ENCODE results near the gene SEC24C.
A peak's percentile ranks its signal among the peaks of the same experiment; 100 is the strongest.

The SEC24C gene

DNA sequence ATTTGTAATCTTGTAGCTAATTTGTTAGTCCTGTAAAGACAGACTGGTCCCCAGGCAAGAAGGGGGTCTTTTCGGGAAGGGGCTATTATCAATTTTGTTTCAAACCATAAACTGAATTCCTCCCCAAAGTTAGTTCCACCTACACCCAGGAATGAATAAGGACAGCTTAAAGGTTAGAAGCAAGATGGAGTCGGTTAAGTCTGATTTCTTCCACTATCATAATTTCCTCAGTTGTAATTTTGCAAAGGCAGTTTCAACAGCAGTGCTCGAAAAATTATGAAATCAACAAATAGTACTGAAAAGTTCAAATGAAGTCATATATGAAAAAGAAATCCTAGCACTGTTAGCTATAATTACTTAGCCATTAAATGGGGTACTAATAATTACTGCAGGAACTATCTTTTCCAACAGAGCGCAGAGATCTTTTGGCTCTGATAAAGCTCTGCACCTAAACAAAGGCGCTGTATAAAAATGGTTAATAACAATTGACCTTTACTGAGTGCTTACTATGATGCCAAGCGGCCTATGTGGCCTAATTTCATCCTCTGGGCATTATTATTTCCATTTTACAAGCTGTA lies 756 bp upstream of the SEC24C start:
- no peak for DNase-seq (ENCODE audit: low read depth)
- TF ChIP-seq, protein P1, sequence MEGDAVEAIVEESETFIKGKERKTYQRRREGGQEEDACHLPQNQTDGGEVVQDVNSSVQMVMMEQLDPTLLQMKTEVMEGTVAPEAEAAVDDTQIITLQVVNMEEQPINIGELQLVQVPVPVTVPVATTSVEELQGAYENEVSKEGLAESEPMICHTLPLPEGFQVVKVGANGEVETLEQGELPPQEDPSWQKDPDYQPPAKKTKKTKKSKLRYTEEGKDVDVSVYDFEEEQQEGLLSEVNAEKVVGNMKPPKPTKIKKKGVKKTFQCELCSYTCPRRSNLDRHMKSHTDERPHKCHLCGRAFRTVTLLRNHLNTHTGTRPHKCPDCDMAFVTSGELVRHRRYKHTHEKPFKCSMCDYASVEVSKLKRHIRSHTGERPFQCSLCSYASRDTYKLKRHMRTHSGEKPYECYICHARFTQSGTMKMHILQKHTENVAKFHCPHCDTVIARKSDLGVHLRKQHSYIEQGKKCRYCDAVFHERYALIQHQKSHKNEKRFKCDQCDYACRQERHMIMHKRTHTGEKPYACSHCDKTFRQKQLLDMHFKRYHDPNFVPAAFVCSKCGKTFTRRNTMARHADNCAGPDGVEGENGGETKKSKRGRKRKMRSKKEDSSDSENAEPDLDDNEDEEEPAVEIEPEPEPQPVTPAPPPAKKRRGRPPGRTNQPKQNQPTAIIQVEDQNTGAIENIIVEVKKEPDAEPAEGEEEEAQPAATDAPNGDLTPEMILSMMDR (IDR thresholded peaks at IDR 0.05; ENCODE audit: control insufficient read depth, insufficient read depth, low read depth, low read length, missing control alignments) = no peak
- H3K4me3 ChIP-seq (ENCODE audit: control insufficient read depth, low read depth, low read length) = peak overlapping the region; percentile 88

GRCh38 chr10:73744664-73744975 lies 448 bp downstream of the SEC24C start:
- TF ChIP-seq, protein P1 (IDR thresholded peaks at IDR 0.05; ENCODE audit: control insufficient read depth, insufficient read depth, low read depth, low read length, missing control alignments) = no peak
- DNase-seq (ENCODE audit: low read depth) = no peak
- peak overlapping the region; percentile 88 for H3K4me3 ChIP-seq (ENCODE audit: control insufficient read depth, low read depth, low read length)

GRCh38 chr10:73746721-73747120 lies 2.5 kb downstream of the SEC24C start:
- H3K4me3 ChIP-seq (ENCODE audit: control insufficient read depth, low read depth, low read length) = no peak overlapping the region
- no peak for DNase-seq (ENCODE audit: low read depth)
- TF ChIP-seq, protein P1 (IDR thresholded peaks at IDR 0.05; ENCODE audit: control insufficient read depth, insufficient read depth, low read depth, low read length, missing control alignments) = no peak

DNA sequence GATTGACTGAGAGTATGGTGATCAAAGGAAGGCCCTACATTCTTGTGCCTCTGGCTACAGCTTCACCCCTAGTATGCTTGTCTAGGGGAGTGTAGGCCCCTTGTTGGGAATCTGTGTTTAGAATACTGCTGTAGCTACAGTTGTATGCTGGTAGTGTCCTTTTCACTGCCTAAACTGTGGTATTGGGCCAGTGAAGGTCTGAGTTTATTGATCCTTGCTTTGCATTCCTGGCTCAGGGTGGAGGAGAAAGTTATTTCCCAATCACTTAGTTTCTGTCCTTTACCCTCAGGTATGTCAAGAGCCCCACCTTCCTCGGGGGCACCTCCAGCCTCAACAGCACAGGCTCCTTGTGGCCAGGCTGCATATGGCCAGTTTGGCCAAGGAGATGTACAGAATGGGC lies 6.6 kb downstream of the SEC24C start:
- TF ChIP-seq, protein P1 (IDR thresholded peaks at IDR 0.05; ENCODE audit: control insufficient read depth, insufficient read depth, low read depth, low read length, missing control alignments) = no peak
- H3K4me3 ChIP-seq (ENCODE audit: control insufficient read depth, low read depth, low read length) = no peak overlapping the region
- DNase-seq (ENCODE audit: low read depth) = no peak

GRCh38 chr10:73756183-73756582 lies 12.0 kb downstream of the SEC24C start:
- no peak for DNase-seq (ENCODE audit: low read depth)
- H3K4me3 ChIP-seq (ENCODE audit: control insufficient read depth, low read depth, low read length) = no peak overlapping the region
- TF ChIP-seq, protein P1 (IDR thresholded peaks at IDR 0.05; ENCODE audit: control insufficient read depth, insufficient read depth, low read depth, low read length, missing control alignments) = no peak

DNA sequence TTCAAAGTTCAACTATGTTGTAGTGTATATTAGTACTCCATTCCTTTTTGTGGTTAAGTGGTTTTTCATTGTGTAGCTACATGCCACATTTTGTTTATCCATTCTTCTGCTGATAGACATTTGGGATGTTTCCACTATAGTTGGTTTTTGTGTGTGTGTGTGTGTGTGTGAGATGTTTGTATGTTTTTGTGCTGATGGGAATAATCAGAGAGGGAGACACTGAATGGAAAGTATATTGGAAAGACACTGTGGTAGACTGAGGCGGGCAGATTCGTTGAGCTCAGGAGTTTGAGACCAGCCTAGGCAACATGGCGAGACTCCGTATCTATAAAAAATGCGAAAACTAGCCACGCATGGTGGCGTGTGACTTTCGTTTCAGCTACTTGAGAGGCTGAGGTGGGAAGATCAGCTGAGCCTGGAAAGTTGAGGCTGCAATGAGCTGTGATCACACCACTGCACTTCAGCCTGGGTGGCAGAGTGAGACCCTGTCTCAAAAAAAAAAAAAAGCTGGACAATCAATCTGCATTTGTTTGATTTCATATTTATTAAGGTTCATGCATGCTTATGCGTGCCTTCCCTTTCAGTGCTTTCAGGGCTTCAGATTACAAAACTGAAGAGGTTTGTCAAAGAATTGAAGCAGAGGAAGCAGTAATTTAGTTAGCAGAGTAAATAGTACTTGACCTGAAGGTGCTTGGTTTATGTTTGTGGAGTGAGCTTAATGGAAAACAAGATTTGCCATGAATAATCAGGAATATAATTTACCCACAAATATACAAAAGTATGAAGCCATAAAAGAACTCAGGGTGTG lies 14.7 kb downstream of the SEC24C start:
- H3K4me3 ChIP-seq (ENCODE audit: control insufficient read depth, low read depth, low read length) = no peak overlapping the region
- TF ChIP-seq, protein P1 (IDR thresholded peaks at IDR 0.05; ENCODE audit: control insufficient read depth, insufficient read depth, low read depth, low read length, missing control alignments) = no peak
- no peak for DNase-seq (ENCODE audit: low read depth)
